ENCODE results near the gene CRYBA2.

Gene CRYBA2

DNA sequence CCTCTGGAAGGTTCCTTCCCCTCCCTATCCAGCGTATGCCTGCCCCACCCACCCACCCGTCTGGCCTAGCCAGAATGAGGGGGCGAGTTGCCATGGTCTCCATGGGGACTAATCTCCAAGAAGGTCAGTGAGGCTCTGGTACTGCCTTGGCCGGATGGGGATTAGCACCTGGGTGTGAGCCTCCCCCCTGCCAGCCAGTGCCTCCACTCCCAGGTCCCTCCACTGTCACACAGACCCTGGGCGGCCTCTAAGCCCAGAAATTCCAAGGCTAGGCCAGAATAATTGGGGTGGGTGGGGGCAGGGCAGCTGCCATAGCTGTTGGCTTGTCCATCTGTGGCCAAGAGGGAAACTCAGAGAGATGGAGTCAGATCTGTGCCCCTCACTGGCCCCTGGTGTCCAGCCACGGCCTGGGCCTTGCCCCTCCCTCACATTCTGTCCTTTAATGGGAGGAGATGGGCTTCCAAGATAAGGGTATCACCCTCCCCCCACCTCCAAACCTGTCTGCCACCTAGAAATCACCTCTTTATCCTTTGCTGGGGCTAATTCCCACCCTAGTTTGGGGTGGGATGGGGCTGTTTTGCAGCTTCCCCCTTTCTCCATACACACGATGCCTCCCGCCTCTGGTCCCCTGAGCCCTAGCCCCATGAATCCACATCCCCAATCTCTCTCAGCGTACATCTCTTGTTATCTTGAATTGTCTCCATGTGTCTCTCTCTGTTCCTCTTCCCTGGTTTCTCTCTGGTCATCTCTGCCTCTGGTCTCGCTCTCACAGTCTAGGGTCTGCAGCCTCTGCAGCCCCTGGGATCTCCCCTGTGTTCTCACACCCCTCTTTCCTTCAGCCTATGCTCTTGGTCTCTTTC is 6.0 kb upstream of the CRYBA2 start:
- no peak overlapping the region for H2AFZ ChIP-seq (ENCODE audit: low read length, unreplicated experiment)
- no peaks in the 10 kb centered on the region for H3K79me2 ChIP-seq (ENCODE audit: control insufficient read depth, insufficient read depth, low read length, unreplicated experiment)
- no peak overlapping the region for H3K27ac ChIP-seq (ENCODE audit: low read depth, low read length)
- no peaks in the 10 kb centered on the region for H3K36me3 ChIP-seq (ENCODE audit: insufficient read depth, low read length)
- H3K27me3 ChIP-seq (ENCODE audit: insufficient read depth, low read length) = peaks cover 82% of the 10 kb centered on the region
- peaks cover 10% of the 10 kb centered on the region for H3K4me1 ChIP-seq (ENCODE audit: control insufficient read depth, insufficient read depth, low read length, unreplicated experiment)
- no peak overlapping the region for H3K4me3 ChIP-seq (ENCODE audit: low read depth, low read length)

DNA sequence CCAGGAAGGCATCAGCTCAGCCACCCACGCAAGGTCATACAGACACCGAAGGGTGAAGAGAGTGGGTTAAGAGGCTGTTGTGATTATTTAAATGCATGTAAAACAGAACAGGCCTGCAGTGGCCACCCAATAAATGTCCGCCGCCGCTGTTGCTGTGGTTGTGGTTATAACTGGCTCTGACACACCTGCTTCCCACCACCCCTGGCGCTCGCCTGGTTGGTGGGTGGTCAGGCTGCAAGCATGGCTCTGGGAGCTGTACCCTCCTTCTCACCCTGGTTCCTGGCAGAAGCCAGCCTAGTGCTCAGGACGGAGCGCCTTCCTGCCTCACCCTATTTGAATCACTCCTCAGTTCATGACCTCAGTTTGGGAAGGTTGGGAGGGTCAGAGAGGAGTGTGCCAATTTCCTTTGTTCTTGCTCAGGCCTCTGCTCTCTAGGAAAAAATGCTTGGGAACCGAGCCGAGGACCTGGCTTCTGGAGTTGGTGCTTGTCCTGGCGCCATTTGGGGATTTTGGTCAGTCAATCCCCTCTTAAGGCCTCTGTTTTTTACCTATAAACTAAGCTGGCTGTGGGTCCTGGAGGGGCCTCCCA is 5.3 kb upstream of the CRYBA2 start:
- H3K27me3 ChIP-seq (ENCODE audit: insufficient read depth, low read length) = peaks cover 82% of the 10 kb centered on the region
- H3K36me3 ChIP-seq (ENCODE audit: insufficient read depth, low read length) = no peaks in the 10 kb centered on the region
- H3K4me3 ChIP-seq (ENCODE audit: low read depth, low read length) = no peak overlapping the region
- no peak overlapping the region for H2AFZ ChIP-seq (ENCODE audit: low read length, unreplicated experiment)
- no peaks in the 10 kb centered on the region for H3K79me2 ChIP-seq (ENCODE audit: control insufficient read depth, insufficient read depth, low read length, unreplicated experiment)
- H3K27ac ChIP-seq (ENCODE audit: low read depth, low read length) = no peak overlapping the region
- peaks cover 14% of the 10 kb centered on the region for H3K4me1 ChIP-seq (ENCODE audit: control insufficient read depth, insufficient read depth, low read length, unreplicated experiment)

DNA sequence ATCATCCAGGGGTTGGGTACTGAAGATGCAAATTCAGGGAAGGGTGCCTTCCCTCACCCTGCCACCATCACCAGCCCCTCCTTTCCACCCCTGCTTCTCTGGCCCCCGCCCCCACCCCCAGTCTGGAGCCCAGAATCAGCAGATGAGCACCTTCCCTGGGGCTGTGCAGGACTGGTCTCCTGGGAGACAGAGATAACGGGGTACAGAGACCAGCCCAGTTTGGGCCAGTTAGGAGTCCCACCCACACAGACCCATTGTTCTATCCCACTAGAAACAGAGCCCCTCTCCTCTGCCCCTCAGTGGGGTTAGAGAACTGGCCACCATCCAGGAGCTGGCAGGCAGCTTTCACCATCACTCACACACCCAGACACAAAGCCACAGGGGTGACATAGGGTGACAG is 4.5 kb upstream of the CRYBA2 start:
- no peaks in the 10 kb centered on the region for H3K36me3 ChIP-seq (ENCODE audit: insufficient read depth, low read length)
- H3K27ac ChIP-seq (ENCODE audit: low read depth, low read length) = no peak overlapping the region
- H3K27me3 ChIP-seq (ENCODE audit: insufficient read depth, low read length) = peaks cover 82% of the 10 kb centered on the region
- peaks cover 14% of the 10 kb centered on the region for H3K4me1 ChIP-seq (ENCODE audit: control insufficient read depth, insufficient read depth, low read length, unreplicated experiment)
- H2AFZ ChIP-seq (ENCODE audit: low read length, unreplicated experiment) = no peak overlapping the region
- H3K79me2 ChIP-seq (ENCODE audit: control insufficient read depth, insufficient read depth, low read length, unreplicated experiment) = no peaks in the 10 kb centered on the region
- no peak overlapping the region for H3K4me3 ChIP-seq (ENCODE audit: low read depth, low read length)

DNA sequence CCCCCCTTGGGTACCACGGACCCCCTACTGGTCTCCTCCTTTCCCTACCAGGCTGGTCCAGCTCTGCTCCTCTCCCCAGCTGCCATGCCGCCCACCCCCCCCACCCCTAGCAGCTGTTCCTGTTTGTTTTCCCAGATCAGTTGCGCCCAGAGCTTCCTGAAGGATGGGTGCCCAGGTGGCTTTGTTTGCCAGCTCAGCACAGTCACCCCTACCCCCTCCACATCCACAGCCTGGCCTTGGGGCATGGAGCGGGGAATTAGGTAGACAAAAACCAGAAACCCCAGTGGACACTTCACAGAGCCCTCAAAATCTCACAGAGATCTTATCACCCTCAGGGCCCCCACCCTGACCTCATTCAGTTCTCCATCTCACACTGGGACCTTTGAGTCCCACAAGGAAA is 3.7 kb upstream of the CRYBA2 start:
- Histone ChIP-seq H3K27me3 (ENCODE audit: insufficient read depth, low read length) (peaks cover 82% of the 10 kb centered on the region), H3K4me3 (ENCODE audit: low read depth, low read length) (no peak overlapping the region), H3K79me2 (ENCODE audit: control insufficient read depth, insufficient read depth, low read length, unreplicated experiment) (no peaks in the 10 kb centered on the region), H3K4me1 (ENCODE audit: control insufficient read depth, insufficient read depth, low read length, unreplicated experiment) (peaks cover 6% of the 10 kb centered on the region), H3K36me3 (ENCODE audit: insufficient read depth, low read length) (no peaks in the 10 kb centered on the region), H2AFZ (ENCODE audit: low read length, unreplicated experiment) (no peak overlapping the region), H3K27ac (ENCODE audit: low read depth, low read length) (no peak overlapping the region)

DNA sequence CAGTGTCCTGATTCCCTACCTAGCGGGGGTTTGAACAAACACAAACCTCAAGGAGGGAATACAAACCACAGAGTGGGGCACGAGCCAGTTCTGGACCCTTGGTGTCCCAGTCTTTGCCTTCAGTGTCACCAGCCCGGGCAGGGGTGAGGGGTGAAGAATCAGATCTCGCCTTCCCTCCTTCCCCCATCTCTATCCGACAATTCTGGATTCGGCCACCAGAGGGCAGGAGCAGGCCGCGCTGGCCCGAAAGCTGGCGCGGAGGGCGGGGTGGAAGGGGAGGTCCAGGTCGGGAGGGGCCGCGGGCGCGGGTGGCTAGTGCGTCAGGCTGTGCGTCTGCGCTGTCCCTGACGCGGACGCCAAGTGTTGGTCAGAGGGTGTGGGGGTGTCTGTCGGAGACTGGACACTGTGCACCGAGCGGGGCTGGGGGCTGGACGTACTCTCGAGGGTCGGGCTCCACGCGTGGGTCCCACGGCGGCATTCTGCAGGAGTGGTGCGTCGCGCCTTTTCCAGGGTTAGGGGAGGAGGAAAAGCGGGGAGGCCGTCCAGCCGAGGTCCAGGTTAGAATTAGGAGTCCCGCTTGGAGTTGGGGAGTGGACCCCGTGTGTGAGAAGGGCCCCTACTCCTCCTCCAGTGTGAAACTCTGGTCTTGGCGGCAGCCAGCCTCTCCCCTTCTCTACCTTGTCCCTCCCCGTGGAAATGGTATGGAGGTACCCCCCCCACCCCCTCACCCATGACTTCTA is 2.9 kb upstream of the CRYBA2 start:
- Histone ChIP-seq H3K4me1 (ENCODE audit: control insufficient read depth, insufficient read depth, low read length, unreplicated experiment) (peaks cover 4% of the 10 kb centered on the region), H3K27ac (ENCODE audit: low read depth, low read length) (no peak overlapping the region), H2AFZ (ENCODE audit: low read length, unreplicated experiment) (no peak overlapping the region), H3K4me3 (ENCODE audit: low read depth, low read length) (peak overlapping the region; percentile 59), H3K36me3 (ENCODE audit: insufficient read depth, low read length) (no peaks in the 10 kb centered on the region), H3K79me2 (ENCODE audit: control insufficient read depth, insufficient read depth, low read length, unreplicated experiment) (no peaks in the 10 kb centered on the region), H3K27me3 (ENCODE audit: insufficient read depth, low read length) (peaks cover 82% of the 10 kb centered on the region)

DNA sequence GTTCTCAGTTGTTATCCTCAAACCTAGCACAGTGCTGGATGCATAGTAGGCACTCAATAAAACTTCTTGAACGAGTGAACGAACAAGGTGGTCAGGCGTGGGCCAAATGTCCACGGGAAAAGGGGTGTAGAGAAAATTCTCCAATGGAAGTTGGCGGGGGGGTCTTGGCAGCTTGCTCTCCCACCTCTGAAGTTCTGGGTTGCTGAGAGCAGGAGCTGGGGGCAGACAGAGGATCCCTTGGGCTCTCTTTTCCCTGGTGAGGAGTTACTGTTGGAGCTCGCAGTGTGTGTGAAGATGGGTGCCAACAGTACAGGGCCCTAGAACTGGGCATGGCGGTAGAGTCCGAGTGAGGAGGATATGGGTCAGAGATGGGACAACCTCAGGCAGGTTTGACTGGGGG is 2.3 kb upstream of the CRYBA2 start:
- Histone ChIP-seq H3K79me2 (ENCODE audit: control insufficient read depth, insufficient read depth, low read length, unreplicated experiment) (no peaks in the 10 kb centered on the region), H2AFZ (ENCODE audit: low read length, unreplicated experiment) (no peak overlapping the region), H3K27me3 (ENCODE audit: insufficient read depth, low read length) (peaks cover 82% of the 10 kb centered on the region), H3K36me3 (ENCODE audit: insufficient read depth, low read length) (no peaks in the 10 kb centered on the region), H3K4me1 (ENCODE audit: control insufficient read depth, insufficient read depth, low read length, unreplicated experiment) (peaks cover 4% of the 10 kb centered on the region), H3K4me3 (ENCODE audit: low read depth, low read length) (no peak overlapping the region), H3K27ac (ENCODE audit: low read depth, low read length) (no peak overlapping the region)

DNA sequence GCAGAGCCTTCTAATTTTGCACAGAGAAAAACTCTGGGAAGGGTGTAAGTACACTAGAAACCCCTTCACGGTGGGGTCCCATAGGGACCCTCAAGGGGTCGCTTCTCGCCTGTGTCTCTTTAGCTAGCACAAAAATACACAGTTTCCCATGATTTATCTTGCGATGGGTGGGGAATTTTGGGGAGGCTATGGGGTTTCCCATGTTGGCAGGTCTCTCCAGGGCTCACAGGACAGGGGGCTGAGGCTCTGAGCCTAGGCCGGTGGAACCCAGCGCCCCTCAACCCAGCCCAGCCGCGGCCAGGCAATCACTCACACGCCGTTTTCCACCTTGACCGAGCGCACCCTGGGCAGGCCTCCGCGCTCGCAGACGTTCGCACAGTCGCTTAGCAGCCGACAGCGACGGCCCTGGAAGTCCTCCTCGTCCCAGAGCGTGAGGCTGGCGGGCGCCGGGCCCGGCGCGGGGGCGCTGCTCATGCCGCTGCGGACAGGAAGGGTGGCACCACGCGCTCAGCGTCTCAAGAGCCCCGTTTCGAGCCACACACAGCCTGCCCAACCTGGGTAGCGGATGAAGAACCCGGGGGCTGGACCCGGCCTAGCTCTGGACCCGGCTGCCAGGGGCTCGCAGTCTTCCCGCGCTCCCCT is 398 bp downstream of the CRYBA2 start:
- Histone ChIP-seq H2AFZ (ENCODE audit: low read length, unreplicated experiment) (no peak overlapping the region), H3K79me2 (ENCODE audit: control insufficient read depth, insufficient read depth, low read length, unreplicated experiment) (no peaks in the 10 kb centered on the region), H3K27me3 (ENCODE audit: insufficient read depth, low read length) (peaks cover 89% of the 10 kb centered on the region), H3K36me3 (ENCODE audit: insufficient read depth, low read length) (no peaks in the 10 kb centered on the region), H3K27ac (ENCODE audit: low read depth, low read length) (no peak overlapping the region), H3K4me1 (ENCODE audit: control insufficient read depth, insufficient read depth, low read length, unreplicated experiment) (peaks cover 4% of the 10 kb centered on the region), H3K4me3 (ENCODE audit: low read depth, low read length) (peak overlapping the region; percentile 76)

DNA sequence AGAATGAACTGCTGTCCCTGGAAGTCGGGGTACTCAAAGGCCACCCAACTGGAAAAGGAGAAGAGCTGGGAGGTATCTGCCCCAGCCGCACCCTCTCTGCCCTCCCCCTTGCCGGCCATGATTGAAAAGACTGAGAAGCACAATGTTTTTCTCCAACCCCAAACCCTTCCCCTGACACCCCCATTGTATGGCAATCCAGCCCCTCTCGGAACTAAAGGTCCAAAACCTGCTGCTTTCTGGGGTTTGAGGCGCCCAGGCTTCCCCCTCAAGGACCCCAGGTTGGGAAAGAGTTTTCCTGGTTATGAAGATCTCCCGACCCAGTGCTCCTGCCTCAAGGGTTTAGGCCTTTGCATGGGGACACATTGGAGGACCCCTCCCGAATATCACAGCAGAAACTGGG is 1.0 kb downstream of the CRYBA2 start:
- Histone ChIP-seq H3K27me3 (ENCODE audit: insufficient read depth, low read length) (peaks cover 89% of the 10 kb centered on the region), H3K4me1 (ENCODE audit: control insufficient read depth, insufficient read depth, low read length, unreplicated experiment) (peaks cover 4% of the 10 kb centered on the region), H3K79me2 (ENCODE audit: control insufficient read depth, insufficient read depth, low read length, unreplicated experiment) (no peaks in the 10 kb centered on the region), H3K36me3 (ENCODE audit: insufficient read depth, low read length) (no peaks in the 10 kb centered on the region), H3K27ac (ENCODE audit: low read depth, low read length) (no peak overlapping the region), H3K4me3 (ENCODE audit: low read depth, low read length) (no peak overlapping the region), H2AFZ (ENCODE audit: low read length, unreplicated experiment) (no peak overlapping the region)

DNA sequence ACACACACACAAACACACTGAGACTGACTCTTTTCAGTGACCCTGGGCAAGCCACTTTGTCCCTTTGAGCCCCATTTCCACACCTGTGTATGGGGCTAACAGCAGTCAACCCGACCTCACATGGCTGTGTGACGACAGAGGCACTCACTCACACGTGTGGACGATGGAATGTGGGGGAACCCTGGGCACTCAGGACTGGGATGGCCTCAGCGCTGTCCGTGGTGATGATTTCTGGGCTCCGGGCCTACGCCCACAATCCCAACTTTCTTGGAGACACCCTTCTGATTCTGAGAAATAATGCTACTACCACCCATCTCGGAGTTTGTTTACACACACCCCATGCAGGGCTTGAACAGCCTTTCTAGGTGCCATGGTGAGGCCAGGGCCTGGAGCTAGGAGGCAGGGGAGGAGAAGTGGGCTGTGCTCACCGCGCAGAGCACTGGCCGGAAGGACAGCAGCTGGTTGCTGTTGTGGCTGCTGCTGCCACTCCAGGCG is 1.5 kb downstream of the CRYBA2 start:
- H3K27ac ChIP-seq (ENCODE audit: low read depth, low read length) = no peak overlapping the region
- no peaks in the 10 kb centered on the region for H3K79me2 ChIP-seq (ENCODE audit: control insufficient read depth, insufficient read depth, low read length, unreplicated experiment)
- no peak overlapping the region for H2AFZ ChIP-seq (ENCODE audit: low read length, unreplicated experiment)
- no peaks in the 10 kb centered on the region for H3K36me3 ChIP-seq (ENCODE audit: insufficient read depth, low read length)
- peaks cover 4% of the 10 kb centered on the region for H3K4me1 ChIP-seq (ENCODE audit: control insufficient read depth, insufficient read depth, low read length, unreplicated experiment)
- H3K27me3 ChIP-seq (ENCODE audit: insufficient read depth, low read length) = peaks cover 90% of the 10 kb centered on the region
- H3K4me3 ChIP-seq (ENCODE audit: low read depth, low read length) = no peak overlapping the region

DNA sequence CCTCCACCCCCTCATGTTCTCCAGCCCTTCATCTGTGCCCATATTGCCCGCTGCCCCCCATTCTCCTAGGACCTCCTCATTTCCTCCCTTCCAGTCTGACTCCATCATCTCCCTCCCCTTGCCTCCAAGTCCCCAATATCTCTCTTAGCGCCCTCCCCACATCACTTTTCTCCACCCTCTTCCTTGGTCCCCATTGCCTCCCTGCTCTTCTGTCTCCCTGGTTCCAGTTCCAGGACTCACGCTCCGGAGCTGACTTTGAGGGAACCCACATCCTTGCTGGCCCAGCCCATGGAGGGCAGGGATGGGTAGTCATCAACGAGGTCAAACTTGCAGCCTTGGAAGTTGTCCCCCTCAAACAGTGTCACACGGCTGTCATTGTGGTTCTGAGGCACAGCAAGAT is 2.6 kb downstream of the CRYBA2 start:
- Histone ChIP-seq H3K4me1 (ENCODE audit: control insufficient read depth, insufficient read depth, low read length, unreplicated experiment) (peaks cover 4% of the 10 kb centered on the region), H3K27ac (ENCODE audit: low read depth, low read length) (no peak overlapping the region), H3K4me3 (ENCODE audit: low read depth, low read length) (no peak overlapping the region), H3K79me2 (ENCODE audit: control insufficient read depth, insufficient read depth, low read length, unreplicated experiment) (no peaks in the 10 kb centered on the region), H3K27me3 (ENCODE audit: insufficient read depth, low read length) (peaks cover 98% of the 10 kb centered on the region), H3K36me3 (ENCODE audit: insufficient read depth, low read length) (no peaks in the 10 kb centered on the region), H2AFZ (ENCODE audit: low read length, unreplicated experiment) (no peak overlapping the region)
